BJ (cell line): ENCODE data around the gene DRC3. TPM values are rescaled to one million over a fixed set of nuclear protein-coding genes. Genes with fewer than 3 reads are reported as not detected.

Experiments
- CTCF ChIA-PET: fragments of 350-600 bp; formaldehyde crosslinking; extraction: SDS; loops from one replicate; lab custom pipeline; 2021; ENCODE audit warnings: antibody characterized with exemption, inconsistent platforms; lab: Yijun Ruan, JAX
- POLR2A ChIA-PET: fragments of 300-600 bp; sonication (Branson Sonifier 250); formaldehyde crosslinking; extraction: SDS; loops from one replicate; lab custom pipeline; 2021; ENCODE audit warnings: antibody characterized with exemption; lab: Charles Lee
- DNase-seq: peaks from one replicate; pipeline ENCODE4 v3.0.0-alpha.2; 2011; ENCODE audit warnings: low read depth
- H3K27me3 ChIP-seq: 2 replicates; pipeline ENCODE4 v1.6.0; 2011; ENCODE audit warnings: low read length; ENCODE audit not compliant: control insufficient read depth, insufficient read depth
- H3K36me3 ChIP-seq: 2 replicates; pipeline ENCODE4 v1.5.1; 2011; ENCODE audit warnings: low read length; ENCODE audit not compliant: control insufficient read depth, insufficient read depth
- H3K4me3 ChIP-seq: 2 replicates; pipeline ENCODE4 v1.5.1; 2011; ENCODE audit warnings: low read depth, mild to moderate bottlenecking, control low read depth, low read length
- polyA plus RNA-seq: library from polyadenylated mRNA; depleted of rRNA; stranded (reverse); fragments of >200 nt; gene quantifications from 2 replicates; pipeline ENCODE4 v1.2.3, GENCODE V29; 2011
- TF ChIP-seq, protein P1 (sequence below): IDR thresholded peaks from 2 replicates; pipeline ENCODE4 v1.5.1; 2011; ENCODE audit warnings: low read depth, mild to moderate bottlenecking, control low read depth, inconsistent platforms, low read length, moderate library complexity; ENCODE audit not compliant: insufficient read depth

Gene DRC3
- polyA plus RNA-seq, 1 experiment = 1.2 TPM

DNA sequence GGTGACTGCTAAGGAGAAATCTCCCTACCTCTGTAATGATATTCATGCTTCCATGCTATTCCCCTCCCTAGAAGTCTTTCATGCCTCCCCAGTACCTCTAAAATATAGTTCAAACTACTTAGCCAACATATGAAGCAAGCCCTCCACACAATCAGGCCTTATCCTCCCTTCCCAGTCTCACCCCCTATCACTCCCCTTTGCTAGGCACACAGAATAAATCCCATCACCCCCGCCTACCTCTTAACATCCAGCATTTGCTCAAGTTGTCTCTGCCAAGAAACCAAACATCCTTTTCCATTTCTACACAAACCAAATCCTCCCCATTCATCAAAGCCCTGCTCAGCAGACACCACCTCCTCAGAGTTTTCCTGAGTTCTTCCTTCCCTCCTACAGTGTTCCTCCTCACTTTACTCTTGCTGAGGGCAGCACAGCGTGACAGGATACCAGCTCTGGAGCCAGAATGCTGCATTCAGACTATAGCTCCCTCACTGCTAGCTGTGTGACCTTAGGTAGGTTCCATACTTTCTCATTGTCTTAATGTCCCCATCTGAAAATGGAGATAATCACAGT lies 7.4 kb upstream of the DRC3 start:
- CTCF ChIA-PET = no interaction called here

DNA sequence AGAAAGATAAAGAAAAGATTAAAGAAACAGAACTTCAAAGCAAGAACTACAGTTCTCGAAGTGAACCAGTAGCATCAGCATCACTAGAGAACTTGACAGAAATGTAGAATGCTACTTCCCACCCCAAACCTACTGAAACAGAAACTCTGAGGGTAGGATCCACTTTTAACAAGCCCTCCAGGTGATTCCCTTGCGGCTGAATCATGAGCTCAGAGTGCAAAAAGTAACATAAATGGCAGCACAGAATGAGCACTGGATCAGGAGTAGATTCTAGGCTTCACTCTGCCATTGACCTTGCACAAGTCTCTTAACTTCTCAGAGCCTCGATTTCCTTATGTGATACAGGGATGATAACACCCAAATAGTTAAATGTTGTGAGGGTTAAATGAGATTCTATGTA lies 6.3 kb upstream of the DRC3 start:
- ChIA-PET POLR2A (no interaction called here), CTCF (interaction anchor here (1.6 kb wide), 1 partner anchor 21 kb away, joined by 4 read pairs; no protein-coding TSS in a partner anchor)
- no peak overlapping the region for H3K4me3 ChIP-seq
- no peak for DNase-seq
- H3K27me3 ChIP-seq = no peaks in the 10 kb centered on the region
- H3K36me3 ChIP-seq = no peaks in the 10 kb centered on the region
- TF ChIP-seq, protein P1, sequence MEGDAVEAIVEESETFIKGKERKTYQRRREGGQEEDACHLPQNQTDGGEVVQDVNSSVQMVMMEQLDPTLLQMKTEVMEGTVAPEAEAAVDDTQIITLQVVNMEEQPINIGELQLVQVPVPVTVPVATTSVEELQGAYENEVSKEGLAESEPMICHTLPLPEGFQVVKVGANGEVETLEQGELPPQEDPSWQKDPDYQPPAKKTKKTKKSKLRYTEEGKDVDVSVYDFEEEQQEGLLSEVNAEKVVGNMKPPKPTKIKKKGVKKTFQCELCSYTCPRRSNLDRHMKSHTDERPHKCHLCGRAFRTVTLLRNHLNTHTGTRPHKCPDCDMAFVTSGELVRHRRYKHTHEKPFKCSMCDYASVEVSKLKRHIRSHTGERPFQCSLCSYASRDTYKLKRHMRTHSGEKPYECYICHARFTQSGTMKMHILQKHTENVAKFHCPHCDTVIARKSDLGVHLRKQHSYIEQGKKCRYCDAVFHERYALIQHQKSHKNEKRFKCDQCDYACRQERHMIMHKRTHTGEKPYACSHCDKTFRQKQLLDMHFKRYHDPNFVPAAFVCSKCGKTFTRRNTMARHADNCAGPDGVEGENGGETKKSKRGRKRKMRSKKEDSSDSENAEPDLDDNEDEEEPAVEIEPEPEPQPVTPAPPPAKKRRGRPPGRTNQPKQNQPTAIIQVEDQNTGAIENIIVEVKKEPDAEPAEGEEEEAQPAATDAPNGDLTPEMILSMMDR = no peak

More for the DNA sequence above, 7.4 kb upstream of the DRC3 start:
- Histone ChIP-seq H3K27me3 (no peaks in the 10 kb centered on the region), H3K4me3 (no peak overlapping the region), H3K36me3 (no peaks in the 10 kb centered on the region)
- POLR2A ChIA-PET = no interaction called here
- DNase-seq = no peak
- TF ChIP-seq, protein P1 = no peak

DNA sequence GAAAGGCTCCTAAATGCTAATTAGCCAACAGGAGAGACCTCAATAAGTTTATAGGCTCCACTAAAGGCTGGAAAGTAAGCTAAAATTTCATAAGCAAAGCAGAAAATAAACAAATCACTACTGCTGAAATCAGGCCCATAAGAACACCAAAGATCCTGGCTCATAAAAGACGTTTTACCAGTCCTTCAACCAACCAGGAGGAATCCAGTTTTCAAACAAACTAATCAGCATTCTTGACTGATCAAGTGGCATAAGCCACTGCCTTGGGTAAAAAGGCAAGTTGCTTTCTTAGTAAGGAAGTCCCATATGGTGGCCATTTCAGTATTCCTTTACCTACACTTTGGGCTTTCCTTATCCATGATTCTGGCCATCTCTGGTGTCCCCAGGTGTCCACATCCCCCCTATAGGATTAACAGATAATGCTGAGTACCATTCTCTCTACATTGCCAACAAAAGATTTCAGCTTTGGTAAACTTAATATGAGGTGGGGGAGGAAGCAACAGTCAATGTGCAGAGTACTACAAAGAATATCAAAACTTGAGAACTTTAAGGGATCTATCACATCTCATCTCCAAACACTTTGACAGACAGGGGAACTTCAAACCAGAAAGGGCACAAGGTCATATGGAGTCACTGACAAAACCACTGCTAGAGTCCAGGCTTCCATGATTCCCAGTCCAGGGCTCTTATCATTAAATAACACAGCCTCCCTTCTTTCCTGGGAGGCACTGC lies 1.8 kb upstream of the DRC3 start:
- TF ChIP-seq, protein P1 = no peak
- ChIA-PET CTCF (interaction anchor here (0.6 kb wide), 1 partner anchor 80 kb away, joined by 3 read pairs; no protein-coding TSS in a partner anchor), POLR2A (no interaction called here)
- Histone ChIP-seq H3K36me3 (no peaks in the 10 kb centered on the region), H3K27me3 (no peaks in the 10 kb centered on the region), H3K4me3 (peak overlapping the region; percentile 62)
- DNase-seq = no peak

DNA sequence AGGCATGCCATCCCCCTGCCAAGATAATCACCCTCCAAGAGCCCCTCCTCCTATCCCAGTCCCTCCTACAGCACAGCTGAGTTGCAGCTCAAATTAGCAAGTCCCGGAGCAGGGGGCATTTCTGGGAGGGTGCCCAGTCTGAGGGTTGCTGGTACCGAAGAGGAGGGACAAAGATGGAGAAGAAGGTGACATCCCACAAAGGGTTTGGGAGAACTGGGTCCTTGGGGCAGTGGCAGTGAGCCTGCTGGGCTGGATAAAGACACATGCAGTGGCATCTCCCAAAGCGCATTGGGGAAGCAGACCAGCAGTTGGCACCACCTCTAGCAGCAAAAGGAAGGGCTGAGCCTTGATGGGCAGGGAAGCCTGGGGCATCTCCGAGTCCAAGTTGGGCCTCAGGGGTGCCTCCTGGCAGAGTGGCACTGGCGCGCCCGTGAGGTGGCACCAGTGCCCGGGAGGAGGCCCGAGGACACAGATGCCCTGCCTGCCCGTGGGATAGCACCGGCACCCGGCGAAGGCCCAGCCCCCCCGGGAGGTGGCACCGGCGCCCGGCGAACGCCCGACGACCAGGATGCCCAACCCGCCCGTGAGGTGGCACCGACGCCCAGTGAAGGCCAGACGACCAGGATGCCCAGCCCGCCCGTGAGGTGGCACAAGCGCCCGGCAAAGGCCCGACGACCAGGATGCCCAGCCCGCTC lies 1.1 kb upstream of the DRC3 start:
- ChIA-PET POLR2A (no interaction called here), CTCF (no interaction called here)
- TF ChIP-seq, protein P1 = no peak
- DNase-seq = no peak
- Histone ChIP-seq H3K36me3 (no peaks in the 10 kb centered on the region), H3K4me3 (peak overlapping the region; percentile 62), H3K27me3 (no peaks in the 10 kb centered on the region)

DNA sequence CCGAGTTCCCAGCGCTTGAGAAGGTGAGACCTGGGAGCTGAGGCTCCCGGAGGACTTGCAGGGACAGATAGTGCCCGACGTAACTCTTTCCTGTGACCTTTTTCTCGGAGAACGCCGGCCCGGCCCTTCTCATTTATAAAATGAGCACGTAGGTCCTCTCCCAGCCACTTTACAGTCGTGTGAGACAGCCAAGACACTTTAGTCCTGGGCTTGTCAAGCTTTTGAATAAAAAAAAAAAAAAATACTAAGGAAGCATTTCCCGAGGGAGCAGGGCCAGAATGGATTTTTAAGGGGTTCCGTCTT lies 241 bp downstream of the DRC3 start:
- TF ChIP-seq, protein P1 = no peak
- Histone ChIP-seq H3K4me3 (peak overlapping the region; percentile 70), H3K27me3 (no peaks in the 10 kb centered on the region), H3K36me3 (no peaks in the 10 kb centered on the region)
- POLR2A ChIA-PET = interaction anchor here (0.8 kb wide), 1 partner anchor 199 kb away, joined by 5 read pairs; no protein-coding TSS in a partner anchor
- DNase-seq = no peak
- CTCF ChIA-PET = interaction anchor here (1.1 to 1.4 kb wide), 4 partner anchors 12 to 54 kb away, joined by 3 to 11 read pairs (median 4); no protein-coding TSS in a partner anchor
